ENCODE data around the gene ST8SIA6. TPM values are rescaled to one million over a fixed set of nuclear protein-coding genes. Genes with fewer than 3 reads are reported as not detected.
A peak's percentile ranks its signal among the peaks of the same experiment; 100 is the strongest.

Gene ST8SIA6
- total RNA-seq, 1 donor, result 0.36 TPM

DNA sequence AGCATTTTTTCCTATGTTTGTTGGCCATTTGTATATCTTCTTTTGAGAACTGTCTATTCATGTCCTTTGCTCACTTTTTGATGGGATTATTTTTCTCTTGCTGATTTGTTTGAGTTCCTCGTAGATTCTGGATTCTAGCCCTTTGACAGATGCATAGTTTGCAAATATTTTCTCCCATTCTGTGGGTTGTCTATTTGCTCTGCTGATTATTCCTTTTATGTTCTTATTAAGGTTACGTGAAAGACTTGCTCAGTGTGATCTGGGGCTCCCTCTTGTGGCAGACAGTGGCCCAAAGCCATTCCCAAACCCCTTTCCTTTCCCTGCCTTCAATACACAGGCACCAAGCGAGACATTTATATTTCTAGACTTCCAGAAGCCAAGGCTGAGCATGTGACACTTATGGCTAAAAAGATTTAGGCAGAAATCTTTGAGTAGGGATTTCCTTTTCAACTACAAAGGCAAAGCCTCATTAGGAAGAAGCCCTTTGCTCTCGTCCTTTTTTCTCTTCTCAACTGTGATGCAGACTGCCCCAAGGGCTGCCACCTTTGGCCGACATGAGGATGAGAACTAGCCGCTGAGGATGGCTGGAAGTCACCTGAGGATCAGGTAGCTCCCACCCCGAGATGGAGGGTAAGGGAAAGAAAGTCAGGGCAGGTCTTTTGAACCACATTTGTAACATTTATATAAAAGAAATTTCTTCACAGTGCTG lies 23.6 kb downstream of the ST8SIA6 start:
- peak overlapping the region; percentile 17 for H3K4me2 ChIP-seq (ENCODE audit: insufficient read depth, low read length)
- H3K4me1 ChIP-seq (ENCODE audit: insufficient read depth, low read length), result peaks cover 5% of the 10 kb centered on the region
- H3K79me2 ChIP-seq (ENCODE audit: insufficient read depth, low read length), result no peaks in the 10 kb centered on the region
- H3K9me3 ChIP-seq (ENCODE audit: low read depth, low read length), result no peaks in the 10 kb centered on the region
- H4K20me1 ChIP-seq (ENCODE audit: insufficient read depth, low read length), result no peaks in the 10 kb centered on the region
- H3K27ac ChIP-seq (ENCODE audit: low read depth, low read length), result no peak overlapping the region
- peak; percentile 67 for DNase-seq (ENCODE audit: insufficient read length, low spot score, missing footprints)
- peaks cover 11% of the 10 kb centered on the region for H3K27me3 ChIP-seq (ENCODE audit: insufficient read depth, low read length)
- H3K4me3 ChIP-seq (ENCODE audit: insufficient read depth, low read length), result no peak overlapping the region
- no peaks in the 10 kb centered on the region for H3K36me3 ChIP-seq (ENCODE audit: insufficient read depth, low read length)
- no peak overlapping the region for H2AFZ ChIP-seq (ENCODE audit: low read length)
- TF ChIP-seq, protein P1, sequence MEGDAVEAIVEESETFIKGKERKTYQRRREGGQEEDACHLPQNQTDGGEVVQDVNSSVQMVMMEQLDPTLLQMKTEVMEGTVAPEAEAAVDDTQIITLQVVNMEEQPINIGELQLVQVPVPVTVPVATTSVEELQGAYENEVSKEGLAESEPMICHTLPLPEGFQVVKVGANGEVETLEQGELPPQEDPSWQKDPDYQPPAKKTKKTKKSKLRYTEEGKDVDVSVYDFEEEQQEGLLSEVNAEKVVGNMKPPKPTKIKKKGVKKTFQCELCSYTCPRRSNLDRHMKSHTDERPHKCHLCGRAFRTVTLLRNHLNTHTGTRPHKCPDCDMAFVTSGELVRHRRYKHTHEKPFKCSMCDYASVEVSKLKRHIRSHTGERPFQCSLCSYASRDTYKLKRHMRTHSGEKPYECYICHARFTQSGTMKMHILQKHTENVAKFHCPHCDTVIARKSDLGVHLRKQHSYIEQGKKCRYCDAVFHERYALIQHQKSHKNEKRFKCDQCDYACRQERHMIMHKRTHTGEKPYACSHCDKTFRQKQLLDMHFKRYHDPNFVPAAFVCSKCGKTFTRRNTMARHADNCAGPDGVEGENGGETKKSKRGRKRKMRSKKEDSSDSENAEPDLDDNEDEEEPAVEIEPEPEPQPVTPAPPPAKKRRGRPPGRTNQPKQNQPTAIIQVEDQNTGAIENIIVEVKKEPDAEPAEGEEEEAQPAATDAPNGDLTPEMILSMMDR (IDR thresholded peaks at IDR 0.05; ENCODE audit: extremely low read depth, low read depth, low read length), result peak; percentile 94

DNA sequence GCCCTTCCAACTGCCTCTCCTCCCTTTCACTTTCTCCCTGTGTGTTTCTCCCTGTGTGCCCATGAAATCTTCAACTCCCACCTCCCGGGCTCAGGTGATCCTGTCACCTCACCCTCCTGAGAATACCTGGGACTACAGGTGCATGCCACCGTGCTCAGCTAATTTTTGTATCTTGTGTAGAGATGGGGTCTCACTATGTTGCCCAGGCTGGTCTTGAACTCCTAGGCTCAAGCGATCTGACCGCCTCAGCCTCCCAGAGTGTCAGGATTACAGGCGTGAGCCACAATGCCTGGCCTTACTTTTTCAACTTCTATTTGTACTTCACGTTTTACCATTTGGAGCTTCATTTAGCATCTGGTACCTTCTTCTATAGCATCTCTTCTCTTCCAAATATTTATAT lies 24.9 kb downstream of the ST8SIA6 start:
- Histone ChIP-seq H3K27me3 (ENCODE audit: insufficient read depth, low read length) (peaks cover 8% of the 10 kb centered on the region), H3K4me3 (ENCODE audit: insufficient read depth, low read length) (no peak overlapping the region), H4K20me1 (ENCODE audit: insufficient read depth, low read length) (no peaks in the 10 kb centered on the region), H3K4me1 (ENCODE audit: insufficient read depth, low read length) (peaks cover 5% of the 10 kb centered on the region), H3K27ac (ENCODE audit: low read depth, low read length) (no peak overlapping the region), H3K79me2 (ENCODE audit: insufficient read depth, low read length) (no peaks in the 10 kb centered on the region), H3K4me2 (ENCODE audit: insufficient read depth, low read length) (no peak overlapping the region), H3K9me3 (ENCODE audit: low read depth, low read length) (no peaks in the 10 kb centered on the region), H3K36me3 (ENCODE audit: insufficient read depth, low read length) (no peaks in the 10 kb centered on the region), H2AFZ (ENCODE audit: low read length) (no peak overlapping the region)
- TF ChIP-seq, protein P1 (IDR thresholded peaks at IDR 0.05; ENCODE audit: extremely low read depth, low read depth, low read length), result no peak
- DNase-seq (ENCODE audit: insufficient read length, low spot score, missing footprints), result no peak

GRCh38 chr10:17428351-17429097 lies 25.9 kb downstream of the ST8SIA6 start:
- Histone ChIP-seq H3K36me3 (ENCODE audit: insufficient read depth, low read length) (no peaks in the 10 kb centered on the region), H3K27ac (ENCODE audit: low read depth, low read length) (no peak overlapping the region), H3K79me2 (ENCODE audit: insufficient read depth, low read length) (no peaks in the 10 kb centered on the region), H3K9me3 (ENCODE audit: low read depth, low read length) (no peaks in the 10 kb centered on the region), H4K20me1 (ENCODE audit: insufficient read depth, low read length) (no peaks in the 10 kb centered on the region), H2AFZ (ENCODE audit: low read length) (peak overlapping the region; percentile 47), H3K4me1 (ENCODE audit: insufficient read depth, low read length) (peaks cover 5% of the 10 kb centered on the region), H3K27me3 (ENCODE audit: insufficient read depth, low read length) (no peaks in the 10 kb centered on the region), H3K4me3 (ENCODE audit: insufficient read depth, low read length) (no peak overlapping the region), H3K4me2 (ENCODE audit: insufficient read depth, low read length) (no peak overlapping the region)
- TF ChIP-seq, protein P1 (IDR thresholded peaks at IDR 0.05; ENCODE audit: extremely low read depth, low read depth, low read length), result no peak
- DNase-seq (ENCODE audit: insufficient read length, low spot score, missing footprints), result no peak

DNA sequence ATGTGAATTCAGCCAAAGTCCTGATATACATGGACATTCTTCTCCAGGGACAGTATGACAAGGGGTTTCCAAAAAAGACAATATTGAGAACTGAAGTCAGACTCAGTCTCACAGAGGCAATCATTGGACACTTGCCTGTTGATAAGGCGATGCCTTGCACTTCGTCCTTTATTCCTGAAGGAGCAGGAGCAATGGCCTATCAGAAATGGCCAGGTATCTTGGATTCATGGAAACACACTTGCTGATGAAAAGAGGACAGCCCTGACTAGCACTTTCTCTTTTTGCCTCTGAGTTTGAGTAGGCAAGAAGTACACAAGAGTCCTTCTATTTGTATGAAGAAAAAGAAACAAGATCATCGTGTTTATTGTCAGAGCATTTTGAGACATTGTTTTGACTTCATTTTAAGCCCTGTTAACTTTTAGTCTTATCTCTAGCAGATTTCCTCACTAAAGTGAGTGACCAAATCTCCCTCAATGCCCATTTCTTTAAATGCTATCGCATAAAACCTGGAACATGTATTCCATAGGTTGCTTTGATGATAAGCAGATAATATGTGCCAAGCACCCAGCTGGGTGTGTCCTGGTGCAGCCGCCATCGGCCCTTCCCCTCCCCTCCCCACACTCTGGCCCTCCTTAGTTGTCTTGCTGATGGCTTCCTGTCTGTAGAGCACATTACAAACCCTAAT lies 26.6 kb downstream of the ST8SIA6 start:
- Histone ChIP-seq H3K79me2 (ENCODE audit: insufficient read depth, low read length) (no peaks in the 10 kb centered on the region), H2AFZ (ENCODE audit: low read length) (no peak overlapping the region), H3K27ac (ENCODE audit: low read depth, low read length) (no peak overlapping the region), H3K4me1 (ENCODE audit: insufficient read depth, low read length) (peaks cover 5% of the 10 kb centered on the region), H3K9me3 (ENCODE audit: low read depth, low read length) (no peaks in the 10 kb centered on the region), H4K20me1 (ENCODE audit: insufficient read depth, low read length) (no peaks in the 10 kb centered on the region), H3K4me3 (ENCODE audit: insufficient read depth, low read length) (no peak overlapping the region), H3K4me2 (ENCODE audit: insufficient read depth, low read length) (no peak overlapping the region), H3K27me3 (ENCODE audit: insufficient read depth, low read length) (no peaks in the 10 kb centered on the region), H3K36me3 (ENCODE audit: insufficient read depth, low read length) (no peaks in the 10 kb centered on the region)
- TF ChIP-seq, protein P1 (IDR thresholded peaks at IDR 0.05; ENCODE audit: extremely low read depth, low read depth, low read length), result no peak
- no peak for DNase-seq (ENCODE audit: insufficient read length, low spot score, missing footprints)
